ENCODE measurements around the gene RUNX2.

RUNX2 gene

GRCh38 chr6:45610374-45610773 is 282.2 kb downstream of the RUNX2 start:
- Histone ChIP-seq H3K36me3 (ENCODE audit: control insufficient read depth, insufficient read depth, low read length) (no peaks in the 10 kb centered on the region), H3K27me3 (replicated peaks; ENCODE audit: control insufficient read depth, insufficient read depth, low read length) (peaks cover 1% of the 10 kb centered on the region; the same call in 1 of the 2 replicates), H3K4me3 (replicated peaks; ENCODE audit: low read depth, low read length) (no peak overlapping the region)
- no peak for DNase-seq (ENCODE audit: extremely low read depth, insufficient read length)
- no peak for TF ChIP-seq CTCF (IDR thresholded peaks at IDR 0.05; ENCODE audit: insufficient read depth, low read length, poor library complexity, severe bottlenecking)

DNA sequence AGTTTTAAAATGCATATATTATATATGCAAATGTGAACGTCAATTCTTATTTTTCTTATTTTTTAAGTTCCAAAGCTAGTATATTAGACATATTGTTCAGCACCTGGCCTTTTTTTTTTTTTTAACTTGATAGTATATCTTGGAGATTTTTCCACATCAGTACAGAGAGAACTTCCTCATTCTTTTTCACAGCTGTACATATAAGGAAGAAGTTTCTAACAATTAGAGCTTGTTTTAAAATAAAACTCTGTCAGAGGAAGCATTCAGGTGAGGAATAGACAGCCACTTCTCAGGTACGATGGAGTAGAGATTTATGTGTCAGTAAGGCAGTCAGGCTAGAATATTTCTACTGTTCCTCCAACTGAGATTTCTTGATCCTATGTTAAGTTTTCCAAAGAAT is 282.7 kb downstream of the RUNX2 start:
- DNase-seq (ENCODE audit: extremely low read depth, insufficient read length): no peak
- H3K36me3 ChIP-seq (ENCODE audit: control insufficient read depth, insufficient read depth, low read length): no peaks in the 10 kb centered on the region
- peaks cover 1% of the 10 kb centered on the region; the same call in 1 of the 2 replicates for H3K27me3 ChIP-seq (replicated peaks; ENCODE audit: control insufficient read depth, insufficient read depth, low read length)
- no peak for TF ChIP-seq CTCF (IDR thresholded peaks at IDR 0.05; ENCODE audit: insufficient read depth, low read length, poor library complexity, severe bottlenecking)
- no peak overlapping the region for H3K4me3 ChIP-seq (replicated peaks; ENCODE audit: low read depth, low read length)

GRCh38 chr6:45611491-45611890 is 283.4 kb downstream of the RUNX2 start:
- no peak for TF ChIP-seq CTCF (IDR thresholded peaks at IDR 0.05; ENCODE audit: insufficient read depth, low read length, poor library complexity, severe bottlenecking)
- DNase-seq (ENCODE audit: extremely low read depth, insufficient read length): no peak
- peaks cover 1% of the 10 kb centered on the region; the same call in 1 of the 2 replicates for H3K27me3 ChIP-seq (replicated peaks; ENCODE audit: control insufficient read depth, insufficient read depth, low read length)
- H3K4me3 ChIP-seq (replicated peaks; ENCODE audit: low read depth, low read length): no peak overlapping the region
- H3K36me3 ChIP-seq (ENCODE audit: control insufficient read depth, insufficient read depth, low read length): no peaks in the 10 kb centered on the region

GRCh38 chr6:45613656-45614055 is 285.5 kb downstream of the RUNX2 start:
- Histone ChIP-seq H3K27me3 (replicated peaks; ENCODE audit: control insufficient read depth, insufficient read depth, low read length) (peaks cover 1% of the 10 kb centered on the region; the same call in 1 of the 2 replicates), H3K36me3 (ENCODE audit: control insufficient read depth, insufficient read depth, low read length) (no peaks in the 10 kb centered on the region), H3K4me3 (replicated peaks; ENCODE audit: low read depth, low read length) (no peak overlapping the region)
- DNase-seq (ENCODE audit: extremely low read depth, insufficient read length): no peak
- TF ChIP-seq CTCF (IDR thresholded peaks at IDR 0.05; ENCODE audit: insufficient read depth, low read length, poor library complexity, severe bottlenecking): no peak

DNA sequence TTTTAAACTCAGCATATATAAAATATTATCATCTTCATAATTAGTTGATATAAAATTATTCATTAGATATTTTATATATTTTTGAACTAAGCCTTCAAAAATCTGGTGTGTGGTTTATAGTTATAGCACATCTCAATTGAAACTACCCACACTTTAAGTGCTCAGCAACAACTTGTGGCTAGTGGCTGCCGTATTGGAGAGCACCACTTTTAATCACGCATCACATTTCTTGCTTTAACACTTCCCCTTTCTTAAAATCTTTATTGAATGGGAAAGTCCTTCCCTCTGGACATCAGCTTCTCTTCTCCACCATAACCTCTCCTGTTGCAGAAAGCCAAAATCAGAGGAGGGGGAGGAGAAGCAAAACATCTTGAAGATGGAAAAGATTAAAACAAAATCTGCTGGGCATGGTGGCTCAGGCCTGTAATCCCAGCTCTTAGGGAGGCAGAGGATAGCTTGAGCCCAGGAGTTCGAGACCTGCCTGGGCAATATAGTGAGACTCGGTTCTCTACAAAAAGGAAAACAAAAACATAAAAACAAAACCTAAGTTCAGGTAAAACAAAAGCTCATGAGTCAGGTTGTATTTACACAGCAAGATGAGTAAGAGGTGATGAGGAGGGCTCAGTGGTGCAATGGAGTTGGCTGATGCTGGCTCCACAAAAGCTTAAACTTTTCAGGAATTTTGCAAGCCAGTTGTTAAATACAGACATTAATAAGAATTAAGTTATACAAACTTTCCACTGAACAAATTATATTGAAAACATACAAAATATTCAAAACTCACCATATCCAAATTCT is 286.6 kb downstream of the RUNX2 start:
- Histone ChIP-seq H3K36me3 (ENCODE audit: control insufficient read depth, insufficient read depth, low read length) (no peaks in the 10 kb centered on the region), H3K27me3 (replicated peaks; ENCODE audit: control insufficient read depth, insufficient read depth, low read length) (peaks cover 1% of the 10 kb centered on the region; the same call in 1 of the 2 replicates), H3K4me3 (replicated peaks; ENCODE audit: low read depth, low read length) (no peak overlapping the region)
- DNase-seq (ENCODE audit: extremely low read depth, insufficient read length): no peak
- TF ChIP-seq CTCF (IDR thresholded peaks at IDR 0.05; ENCODE audit: insufficient read depth, low read length, poor library complexity, severe bottlenecking): no peak
